B cell (primary cell): ENCODE results near the gene SLC7A10.

Experiments used
- CTCF ChIP-seq: fragments of 200-600 bp; IDR thresholded peaks from one replicate; pipeline ENCODE4 v1.8.0; 2022; ENCODE audit warnings: antibody characterized with exemption, mild to moderate bottlenecking
- EZH2 ChIP-seq: IDR thresholded peaks from 2 replicates; pipeline ENCODE4 v1.6.1; 2012; ENCODE audit warnings: borderline replicate concordance, low read depth, mild to moderate bottlenecking, moderate library complexity, low read length; ENCODE audit not compliant: insufficient read depth, poor library complexity, severe bottlenecking

- no peak for TF ChIP-seq EZH2
- no peak for TF ChIP-seq CTCF
Measured at GRCh38 chr19:33208904-33209849, 16.5 kb downstream of the SLC7A10 start.
